Measurements from ENCODE around the gene CAMKK1.

DNA sequence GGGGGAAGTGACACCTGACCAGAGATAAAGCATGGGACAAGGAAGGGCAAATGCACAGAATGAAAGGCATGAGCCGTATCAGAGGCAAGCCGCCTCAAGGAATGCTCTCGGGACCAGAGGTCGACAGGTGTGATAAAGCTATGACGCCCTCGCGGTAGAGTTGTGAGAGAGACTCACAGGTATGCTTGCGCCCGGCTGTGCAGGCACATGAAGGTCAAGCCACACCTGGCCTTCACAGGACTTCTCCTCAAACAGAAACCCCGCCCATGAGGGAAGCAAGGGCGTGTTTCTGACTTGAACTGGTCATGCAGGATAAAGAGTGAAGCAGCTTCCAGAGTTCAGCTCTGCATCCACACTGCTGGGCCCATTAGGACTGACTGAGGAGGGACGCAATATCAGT, 54.6 kb downstream of the CAMKK1 start:
- TF ChIP-seq, protein P1, sequence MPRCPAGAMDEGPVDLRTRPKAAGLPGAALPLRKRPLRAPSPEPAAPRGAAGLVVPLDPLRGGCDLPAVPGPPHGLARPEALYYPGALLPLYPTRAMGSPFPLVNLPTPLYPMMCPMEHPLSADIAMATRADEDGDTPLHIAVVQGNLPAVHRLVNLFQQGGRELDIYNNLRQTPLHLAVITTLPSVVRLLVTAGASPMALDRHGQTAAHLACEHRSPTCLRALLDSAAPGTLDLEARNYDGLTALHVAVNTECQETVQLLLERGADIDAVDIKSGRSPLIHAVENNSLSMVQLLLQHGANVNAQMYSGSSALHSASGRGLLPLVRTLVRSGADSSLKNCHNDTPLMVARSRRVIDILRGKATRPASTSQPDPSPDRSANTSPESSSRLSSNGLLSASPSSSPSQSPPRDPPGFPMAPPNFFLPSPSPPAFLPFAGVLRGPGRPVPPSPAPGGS (IDR thresholded peaks at IDR 0.05) = no peak
- TF ChIP-seq RAD21 (conservative IDR thresholded peaks at IDR 0.05 in 1 of 2, IDR thresholded peaks at IDR 0.05 in 1 of 2) (no peak), RARB (CRISPR knock-in tag; IDR thresholded peaks at IDR 0.05) (no peak), ESRRA (IDR thresholded peaks at IDR 0.05; ENCODE audit: borderline replicate concordance, low read length) (no peak), PHF8 (IDR thresholded peaks at IDR 0.05; ENCODE audit: borderline replicate concordance, low read depth) (no peak), POLR2A (IDR thresholded peaks at IDR 0.05; ENCODE audit: low read length) (no peak), BHLHE40 (IDR thresholded peaks at IDR 0.05; ENCODE audit: low read depth, low read length) (no peak), CEBPB (IDR thresholded peaks at IDR 0.05) (no peak), NFE2L2 (conservative IDR thresholded peaks at IDR 0.05; ENCODE audit: low read length) (no peak), KDM5A (IDR thresholded peaks at IDR 0.05) (no peak), RFX5 (IDR thresholded peaks at IDR 0.05) (no peak)
- TF ChIP-seq, protein P2, sequence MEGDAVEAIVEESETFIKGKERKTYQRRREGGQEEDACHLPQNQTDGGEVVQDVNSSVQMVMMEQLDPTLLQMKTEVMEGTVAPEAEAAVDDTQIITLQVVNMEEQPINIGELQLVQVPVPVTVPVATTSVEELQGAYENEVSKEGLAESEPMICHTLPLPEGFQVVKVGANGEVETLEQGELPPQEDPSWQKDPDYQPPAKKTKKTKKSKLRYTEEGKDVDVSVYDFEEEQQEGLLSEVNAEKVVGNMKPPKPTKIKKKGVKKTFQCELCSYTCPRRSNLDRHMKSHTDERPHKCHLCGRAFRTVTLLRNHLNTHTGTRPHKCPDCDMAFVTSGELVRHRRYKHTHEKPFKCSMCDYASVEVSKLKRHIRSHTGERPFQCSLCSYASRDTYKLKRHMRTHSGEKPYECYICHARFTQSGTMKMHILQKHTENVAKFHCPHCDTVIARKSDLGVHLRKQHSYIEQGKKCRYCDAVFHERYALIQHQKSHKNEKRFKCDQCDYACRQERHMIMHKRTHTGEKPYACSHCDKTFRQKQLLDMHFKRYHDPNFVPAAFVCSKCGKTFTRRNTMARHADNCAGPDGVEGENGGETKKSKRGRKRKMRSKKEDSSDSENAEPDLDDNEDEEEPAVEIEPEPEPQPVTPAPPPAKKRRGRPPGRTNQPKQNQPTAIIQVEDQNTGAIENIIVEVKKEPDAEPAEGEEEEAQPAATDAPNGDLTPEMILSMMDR (IDR thresholded peaks at IDR 0.05) = no peak
- TF ChIP-seq, protein P3, sequence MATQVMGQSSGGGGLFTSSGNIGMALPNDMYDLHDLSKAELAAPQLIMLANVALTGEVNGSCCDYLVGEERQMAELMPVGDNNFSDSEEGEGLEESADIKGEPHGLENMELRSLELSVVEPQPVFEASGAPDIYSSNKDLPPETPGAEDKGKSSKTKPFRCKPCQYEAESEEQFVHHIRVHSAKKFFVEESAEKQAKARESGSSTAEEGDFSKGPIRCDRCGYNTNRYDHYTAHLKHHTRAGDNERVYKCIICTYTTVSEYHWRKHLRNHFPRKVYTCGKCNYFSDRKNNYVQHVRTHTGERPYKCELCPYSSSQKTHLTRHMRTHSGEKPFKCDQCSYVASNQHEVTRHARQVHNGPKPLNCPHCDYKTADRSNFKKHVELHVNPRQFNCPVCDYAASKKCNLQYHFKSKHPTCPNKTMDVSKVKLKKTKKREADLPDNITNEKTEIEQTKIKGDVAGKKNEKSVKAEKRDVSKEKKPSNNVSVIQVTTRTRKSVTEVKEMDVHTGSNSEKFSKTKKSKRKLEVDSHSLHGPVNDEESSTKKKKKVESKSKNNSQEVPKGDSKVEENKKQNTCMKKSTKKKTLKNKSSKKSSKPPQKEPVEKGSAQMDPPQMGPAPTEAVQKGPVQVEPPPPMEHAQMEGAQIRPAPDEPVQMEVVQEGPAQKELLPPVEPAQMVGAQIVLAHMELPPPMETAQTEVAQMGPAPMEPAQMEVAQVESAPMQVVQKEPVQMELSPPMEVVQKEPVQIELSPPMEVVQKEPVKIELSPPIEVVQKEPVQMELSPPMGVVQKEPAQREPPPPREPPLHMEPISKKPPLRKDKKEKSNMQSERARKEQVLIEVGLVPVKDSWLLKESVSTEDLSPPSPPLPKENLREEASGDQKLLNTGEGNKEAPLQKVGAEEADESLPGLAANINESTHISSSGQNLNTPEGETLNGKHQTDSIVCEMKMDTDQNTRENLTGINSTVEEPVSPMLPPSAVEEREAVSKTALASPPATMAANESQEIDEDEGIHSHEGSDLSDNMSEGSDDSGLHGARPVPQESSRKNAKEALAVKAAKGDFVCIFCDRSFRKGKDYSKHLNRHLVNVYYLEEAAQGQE (IDR thresholded peaks at IDR 0.05) = no peak
